IPS-NIHi7 (cell line): Measurements from ENCODE around the gene HCFC1.

Experiments used
- DNase-seq: peaks from one replicate; pipeline ENCODE4 v3.0.0; 2012; ENCODE audit warnings: mixed read lengths; ENCODE audit errors: extremely low spot score

Gene HCFC1

DNA sequence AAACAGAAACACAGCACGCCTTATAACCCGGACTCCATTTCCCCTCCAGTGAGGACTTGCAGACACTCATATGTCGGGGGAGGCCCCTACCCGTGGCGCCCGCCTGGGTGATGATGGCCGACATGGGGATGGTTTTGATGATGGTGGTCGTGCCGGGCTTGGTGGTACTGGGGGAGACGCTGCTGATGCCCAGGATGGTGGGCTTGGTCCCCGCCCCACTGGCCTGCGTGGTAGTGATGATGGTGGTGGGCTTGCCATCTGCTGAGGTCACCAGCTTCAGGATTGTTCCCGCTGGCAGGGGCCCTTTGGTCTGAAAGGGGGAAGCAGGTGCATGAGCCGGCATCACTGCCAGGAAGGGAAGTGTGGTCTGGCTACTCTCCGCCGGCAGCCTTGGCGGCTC, 14.4 kb downstream of the HCFC1 start:
- no peak for DNase-seq

DNA sequence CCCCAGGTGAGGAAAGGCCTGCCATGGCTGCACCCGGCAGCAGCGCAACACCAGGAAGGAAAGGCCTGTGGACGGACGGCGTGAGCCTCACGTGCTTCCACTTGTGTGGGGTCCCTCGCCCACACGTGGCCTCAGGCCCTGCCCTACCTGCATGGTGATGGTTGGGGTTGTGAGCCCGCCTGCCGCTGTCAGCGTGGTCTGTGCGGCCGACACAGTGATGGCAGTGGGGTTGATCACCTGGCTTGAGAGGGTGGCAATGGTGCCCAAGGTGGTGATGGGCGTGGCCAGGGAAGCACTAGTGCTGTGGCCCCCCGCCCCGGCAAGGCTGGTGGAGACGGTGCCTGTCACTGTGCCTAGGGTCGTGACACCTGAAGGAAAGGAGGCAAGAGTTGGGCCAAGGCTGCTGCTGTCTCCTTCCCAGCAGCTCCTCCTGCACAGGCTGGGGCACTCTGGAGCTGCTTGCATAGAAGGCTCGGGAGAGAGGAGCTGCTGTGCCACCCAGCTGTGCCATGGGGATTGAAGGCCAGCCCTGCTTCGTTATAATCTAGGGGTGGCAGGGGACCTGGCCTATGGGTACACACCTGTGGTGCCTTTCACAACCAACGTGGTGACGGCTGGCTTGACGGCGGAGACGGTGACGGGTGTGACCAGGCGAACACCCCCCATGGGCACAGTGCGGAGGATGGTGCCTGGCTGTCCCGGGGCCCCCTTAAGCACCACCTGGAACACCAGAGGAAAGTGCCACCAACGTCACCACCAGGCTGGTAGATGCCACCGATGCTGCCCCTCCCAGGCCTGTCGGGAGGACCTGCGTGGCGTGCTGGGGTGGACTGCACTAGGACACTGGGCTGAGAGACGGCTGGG, 15.3 kb downstream of the HCFC1 start:
- DNase-seq, result no peak

DNA sequence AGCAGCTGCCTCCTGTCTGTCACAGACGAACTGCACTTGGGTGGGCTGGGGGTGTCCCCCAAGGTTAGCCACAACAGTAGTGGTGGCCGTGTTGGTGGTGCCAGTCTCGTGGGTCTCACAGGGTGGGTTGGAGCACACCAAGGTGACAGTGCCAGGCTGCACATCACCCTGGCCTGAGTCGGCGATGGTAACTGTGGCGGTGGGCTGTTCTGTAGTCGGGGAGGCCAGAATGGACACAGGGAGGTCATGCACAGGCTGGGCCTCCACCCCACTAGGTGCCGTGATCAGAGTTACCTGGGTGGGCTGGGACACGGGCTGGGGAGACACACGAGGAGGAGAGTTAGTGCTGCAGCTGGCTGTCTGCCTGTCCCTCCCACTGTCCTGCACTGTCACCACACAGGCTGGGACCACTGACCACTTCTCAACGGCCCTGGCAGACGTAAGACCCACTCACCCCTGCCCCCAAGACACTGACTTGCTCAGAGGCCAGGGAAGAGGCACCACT, 16.3 kb downstream of the HCFC1 start:
- DNase-seq, result no peak

DNA sequence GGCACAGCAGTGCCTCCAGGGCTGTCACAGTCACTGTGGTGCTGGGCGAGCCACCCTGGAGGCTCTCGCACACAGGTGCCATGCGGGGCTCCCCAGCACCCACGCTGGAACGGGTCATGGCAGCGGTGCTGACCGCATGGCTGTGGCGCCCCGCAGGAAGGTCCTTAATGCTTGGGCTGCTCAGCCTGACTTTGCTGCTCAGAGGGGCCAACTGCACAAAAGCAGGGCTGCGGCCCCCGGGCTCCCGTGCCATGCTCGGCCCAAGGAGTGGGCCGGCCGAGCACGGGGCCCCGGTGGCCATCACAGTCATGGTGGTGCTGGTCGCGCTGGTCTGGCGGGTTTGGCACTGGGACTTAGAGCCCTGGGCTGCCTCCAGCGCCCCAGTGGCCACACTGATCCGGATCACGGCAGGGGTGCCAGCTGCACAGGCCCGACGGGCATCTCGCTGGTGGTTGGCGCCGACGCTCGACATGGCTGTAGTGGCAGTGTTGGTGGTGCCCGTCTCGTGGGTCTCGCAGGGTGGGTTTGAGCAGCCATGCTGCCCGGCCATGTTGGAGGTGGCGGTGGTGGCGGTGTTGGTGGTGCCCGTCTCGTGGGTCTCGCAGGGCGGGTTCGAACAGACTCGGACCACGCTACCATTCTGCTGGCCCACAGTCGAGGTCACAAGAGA, 16.9 kb downstream of the HCFC1 start:
- DNase-seq, result no peak

DNA sequence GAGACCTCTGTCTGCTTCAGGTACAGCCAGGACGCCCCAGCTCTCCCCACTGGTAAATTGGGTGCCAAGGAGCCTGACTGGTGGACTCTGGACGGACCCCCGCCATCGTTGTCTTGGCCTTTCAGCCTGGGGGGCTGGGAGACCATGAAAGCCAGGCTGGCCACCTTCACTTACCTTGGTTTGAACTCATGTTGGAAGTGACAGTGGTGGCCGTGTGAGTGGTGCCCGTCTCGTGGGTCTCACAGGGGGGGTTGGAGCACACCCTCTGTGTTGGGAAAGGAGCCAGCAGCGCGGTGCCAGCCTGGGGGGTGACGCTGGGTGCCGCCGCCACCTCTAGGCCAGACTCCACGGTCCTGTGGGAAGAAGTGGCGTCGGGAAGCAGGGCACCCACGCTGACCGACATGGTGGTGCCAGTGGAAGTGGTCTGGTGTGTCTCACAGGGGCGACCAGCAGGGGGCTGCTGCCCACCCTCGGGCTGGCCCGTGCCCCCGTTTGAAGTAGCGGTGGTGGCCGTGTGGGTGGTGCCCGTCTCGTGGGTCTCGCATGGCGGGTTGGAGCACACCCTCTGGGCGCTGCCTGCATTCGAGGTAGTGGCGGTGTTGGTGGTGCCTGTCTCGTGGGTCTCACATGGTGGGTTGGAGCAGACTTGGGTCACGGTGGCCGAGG, 17.6 kb downstream of the HCFC1 start:
- no peak for DNase-seq

DNA sequence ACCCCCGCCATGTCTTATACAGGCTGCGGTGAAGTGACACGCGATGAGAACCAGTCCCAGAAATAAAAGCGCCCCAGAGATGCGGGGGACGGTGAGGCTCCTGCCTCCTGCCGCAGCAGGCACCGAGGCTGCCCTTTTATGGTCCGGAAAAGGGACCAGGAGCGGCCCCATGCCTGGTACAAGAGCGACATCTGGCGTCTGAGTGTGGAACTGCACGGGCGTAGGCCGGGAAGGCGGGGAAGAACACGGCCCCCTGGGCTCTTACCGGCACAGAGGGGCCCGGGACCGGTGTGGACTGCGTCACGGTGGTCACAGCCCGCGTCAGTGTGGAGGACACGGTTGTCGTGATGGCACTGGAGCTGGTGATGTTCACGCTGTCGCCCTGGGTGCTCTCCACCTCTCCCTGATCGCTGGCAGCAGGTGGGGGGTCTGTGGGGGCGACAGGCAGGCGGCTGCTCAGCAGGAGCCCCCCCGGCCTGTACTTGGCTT, 18.2 kb downstream of the HCFC1 start:
- DNase-seq, result peak; percentile 73

DNA sequence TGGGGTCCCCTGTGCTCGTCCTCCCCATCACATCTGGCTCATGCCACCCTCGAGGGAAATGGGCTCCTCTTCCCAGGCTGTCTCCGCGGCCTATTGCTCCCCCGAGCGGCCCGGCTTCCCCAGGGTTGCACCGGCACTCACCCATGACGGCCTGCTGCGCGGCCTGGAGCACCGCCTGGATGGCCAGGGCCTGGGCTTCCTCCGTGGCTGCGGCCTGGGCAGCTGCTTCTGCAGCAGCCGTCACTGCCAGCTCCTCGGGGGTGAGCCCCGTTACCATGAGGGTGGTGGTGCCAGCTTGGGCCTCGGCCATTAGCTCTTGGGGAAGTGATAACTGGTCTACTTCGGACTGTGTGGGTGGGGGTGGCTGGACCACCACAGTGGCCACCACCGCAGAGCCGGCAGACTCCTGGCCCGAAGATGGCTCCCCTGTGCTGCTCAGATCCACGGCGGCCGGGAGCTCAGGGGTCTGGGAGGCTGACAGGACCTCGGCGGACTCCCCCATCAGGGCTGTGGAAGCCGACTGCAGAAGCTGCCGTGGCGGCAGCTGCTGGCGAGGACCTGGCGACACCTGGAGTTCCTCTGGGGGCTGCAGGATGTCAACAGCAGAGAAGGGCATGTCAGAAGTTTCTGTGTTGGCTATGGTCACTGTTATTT, 19.1 kb downstream of the HCFC1 start:
- no peak for DNase-seq

DNA sequence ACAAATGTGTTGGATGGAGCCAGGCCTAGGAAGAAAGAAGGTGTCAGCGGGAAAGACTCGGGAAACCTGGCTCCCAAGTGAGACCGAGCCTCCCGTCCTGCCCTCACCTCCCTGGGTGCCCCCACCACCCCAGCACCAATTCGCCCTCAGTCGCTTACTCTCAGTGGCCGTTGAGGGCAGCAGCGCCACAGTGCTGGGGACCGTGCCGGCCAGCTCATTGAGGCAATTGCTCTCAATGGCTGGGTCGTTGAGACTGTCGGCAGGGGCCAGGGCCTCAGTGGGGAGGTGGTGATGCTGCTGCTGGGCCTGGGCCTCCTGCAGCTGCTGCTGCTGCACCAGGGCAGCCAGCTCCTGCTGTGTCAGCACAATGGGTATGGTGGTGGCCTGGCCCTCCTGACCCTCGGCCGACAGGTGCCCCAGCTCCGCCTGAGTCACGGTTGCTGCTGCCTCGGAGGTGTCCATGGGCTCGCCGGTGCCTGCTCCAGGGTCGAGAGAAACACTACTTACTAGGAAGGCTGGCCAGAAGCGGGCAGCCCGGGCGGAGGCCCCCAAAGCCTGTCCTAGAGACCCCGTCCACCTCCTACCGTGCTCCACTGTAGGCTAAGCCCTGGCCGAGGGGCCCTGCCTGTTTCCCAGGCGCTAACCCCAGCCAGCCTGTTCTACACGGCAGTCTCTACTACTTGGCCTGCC, 19.8 kb downstream of the HCFC1 start:
- DNase-seq, result no peak

DNA sequence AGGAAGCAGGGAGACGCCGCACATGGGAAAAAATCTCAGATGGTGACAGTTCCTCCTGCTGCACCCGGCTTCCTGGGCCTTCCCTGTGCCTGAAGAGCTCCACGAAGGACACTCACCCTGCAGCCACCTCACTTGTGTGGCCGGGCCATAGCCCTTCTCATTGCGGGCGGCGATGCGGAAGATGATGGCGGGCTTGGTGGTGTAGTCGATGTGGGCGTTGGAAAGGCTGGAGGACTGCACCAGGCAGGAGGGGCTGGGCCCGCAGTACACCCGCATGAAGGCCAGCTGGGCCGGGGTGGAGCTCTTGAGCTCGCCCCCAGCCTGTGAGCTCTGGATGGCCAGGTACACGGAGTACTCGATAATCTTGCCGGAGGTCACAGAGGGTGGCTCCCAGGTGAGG, 21.5 kb downstream of the HCFC1 start:
- DNase-seq, result no peak

DNA sequence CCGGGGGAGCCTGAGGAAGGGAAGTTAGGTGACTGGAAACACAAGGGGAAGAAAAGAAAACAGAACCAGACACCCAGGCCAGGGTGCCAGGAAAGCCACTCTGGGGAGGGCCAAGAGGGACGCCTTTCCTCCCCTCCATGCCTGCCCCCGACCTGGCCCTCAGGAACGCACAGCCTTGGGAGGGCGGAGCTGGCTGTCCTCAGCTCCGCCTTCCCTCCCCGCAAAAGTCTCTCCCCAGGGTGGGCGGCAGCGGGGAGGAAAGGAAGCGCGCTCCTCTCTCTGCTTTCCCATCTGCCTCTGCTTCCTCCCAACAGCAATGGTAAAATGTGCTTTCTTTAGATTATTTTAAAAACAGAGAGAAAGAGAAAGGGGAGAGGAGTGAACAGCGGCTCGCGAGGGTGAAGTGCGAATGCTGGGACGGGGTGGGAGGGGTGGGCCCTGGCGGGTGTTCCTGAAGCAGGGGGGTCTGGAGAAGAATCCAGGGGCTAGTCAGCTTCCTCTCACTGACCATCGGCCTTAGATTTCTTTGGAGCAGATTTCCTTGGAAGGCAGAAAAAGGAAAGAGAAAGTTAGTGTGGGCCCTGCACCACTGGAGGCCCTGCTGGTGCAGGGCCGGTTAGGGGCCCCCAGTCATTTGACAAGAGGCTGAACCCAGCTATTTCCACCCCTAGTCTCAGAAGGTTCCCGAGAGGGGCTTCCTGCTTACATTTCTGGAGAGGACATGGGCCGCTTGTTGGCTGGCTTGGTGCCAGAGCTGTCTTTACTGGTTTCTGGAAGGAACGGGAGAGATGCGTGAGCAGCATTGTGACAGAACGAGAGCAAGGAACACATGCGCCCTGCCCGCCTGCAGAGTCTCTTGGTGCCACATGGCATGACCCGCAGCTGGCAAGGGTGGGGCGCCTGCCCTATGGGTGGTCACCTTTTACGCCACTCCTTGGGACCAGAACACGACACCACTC, 22.5 kb downstream of the HCFC1 start:
- no peak for DNase-seq

DNA sequence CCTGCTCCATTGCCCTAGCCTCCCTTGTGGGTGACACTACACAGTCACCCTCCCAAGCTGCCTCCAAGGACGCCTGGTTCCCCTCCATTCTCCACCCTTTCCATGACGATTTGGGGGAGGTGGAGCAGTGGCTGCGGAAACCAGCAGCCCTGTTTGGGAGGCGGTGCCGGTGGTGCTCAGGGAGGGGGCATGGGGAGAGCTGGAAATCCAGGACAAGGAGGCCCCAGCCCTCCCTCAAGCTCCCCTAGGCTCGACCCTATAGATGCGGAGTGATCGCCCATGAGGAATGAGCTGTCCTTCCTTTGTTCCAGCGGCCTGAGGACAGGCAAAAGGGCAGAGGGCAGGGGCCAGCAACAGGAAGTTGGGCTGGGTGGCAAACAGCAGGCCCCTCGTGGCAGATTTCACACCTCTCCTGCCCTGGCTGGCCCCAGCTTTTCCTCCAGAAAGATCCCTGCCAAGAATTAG, 23.6 kb downstream of the HCFC1 start:
- DNase-seq, result no peak

DNA sequence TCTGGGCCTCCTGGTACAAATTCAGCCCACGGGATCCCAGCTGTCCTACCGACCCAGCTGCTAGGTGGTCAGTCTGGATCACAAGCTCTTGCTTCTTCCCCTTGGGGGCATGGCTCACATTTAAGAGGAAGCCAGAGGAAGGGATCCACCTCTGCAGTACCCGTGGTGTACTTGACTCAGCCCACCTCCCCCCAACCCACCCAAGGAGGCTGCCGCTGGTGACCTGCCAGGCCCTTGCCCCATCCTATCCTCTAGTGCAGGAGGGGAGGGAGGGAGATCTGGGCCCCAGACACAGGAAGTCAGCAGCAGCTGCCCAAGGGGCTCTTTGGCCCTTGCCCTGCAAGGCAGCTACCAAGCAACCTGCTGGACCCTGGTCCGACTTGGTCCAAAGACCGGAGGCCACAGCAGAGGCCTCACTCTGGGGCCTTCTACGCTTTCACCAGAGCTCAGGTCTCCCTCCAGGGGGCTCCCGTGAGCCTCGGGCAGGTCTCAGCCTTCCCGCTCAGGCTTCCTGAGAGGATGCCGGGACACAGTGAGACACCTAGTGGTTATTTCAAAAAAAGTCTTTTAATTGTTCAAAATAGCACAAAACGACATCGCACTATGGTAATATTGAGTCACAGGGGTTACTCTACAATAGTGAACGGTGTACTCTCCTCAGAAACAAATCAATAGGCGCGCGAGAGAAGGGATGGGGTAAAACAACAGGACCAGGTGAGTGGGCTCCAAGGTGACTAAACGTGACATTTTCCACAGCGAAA, 24.4 kb downstream of the HCFC1 start:
- peak; percentile 66 for DNase-seq

DNA sequence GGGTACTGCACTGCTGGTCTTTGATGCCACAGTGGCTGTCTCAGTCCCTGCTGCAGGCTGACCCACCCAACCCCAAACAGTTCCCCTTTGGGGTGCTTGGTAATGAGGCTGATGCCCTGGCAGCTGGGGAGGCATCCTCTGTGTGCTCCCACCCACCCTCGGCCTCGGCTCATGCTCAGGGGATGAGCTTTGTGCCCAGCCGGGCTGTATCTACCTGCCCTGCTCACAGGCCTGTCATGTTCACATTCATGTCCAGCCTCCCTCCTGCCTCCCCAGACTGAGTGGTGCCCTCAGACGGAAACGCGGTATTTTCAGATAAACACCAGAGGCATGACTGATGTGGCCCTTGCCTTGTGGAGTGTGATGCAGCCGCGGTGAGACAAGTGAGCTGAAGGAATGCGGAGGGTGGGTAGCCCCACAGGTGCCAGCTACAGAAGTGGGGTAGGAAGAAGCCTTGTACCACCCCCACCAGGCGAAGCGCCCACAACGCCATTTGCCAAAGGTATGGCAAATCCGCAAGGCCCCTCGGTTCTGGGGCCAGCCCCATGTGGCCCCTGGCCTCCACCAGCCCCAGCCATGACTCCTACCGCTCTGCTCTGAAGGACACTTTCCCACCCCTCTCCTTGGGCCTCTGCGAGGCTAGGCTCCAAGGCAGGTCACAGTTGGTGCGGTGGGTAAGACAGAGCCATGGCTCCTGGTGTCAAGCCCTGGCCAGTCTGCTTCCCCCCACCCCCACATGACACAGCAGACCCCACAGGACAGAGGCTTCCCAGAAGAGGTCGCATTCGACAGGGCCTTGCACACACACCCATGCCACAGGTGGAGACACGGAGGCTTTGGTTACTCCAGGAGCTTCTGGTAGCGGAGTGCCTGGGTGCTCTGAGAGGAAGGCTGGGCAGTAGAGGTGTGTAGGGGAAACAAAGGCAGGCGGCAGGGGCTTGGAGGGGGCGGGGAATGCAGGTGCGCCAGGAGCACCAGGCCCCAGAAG, 25.4 kb downstream of the HCFC1 start:
- no peak for DNase-seq

DNA sequence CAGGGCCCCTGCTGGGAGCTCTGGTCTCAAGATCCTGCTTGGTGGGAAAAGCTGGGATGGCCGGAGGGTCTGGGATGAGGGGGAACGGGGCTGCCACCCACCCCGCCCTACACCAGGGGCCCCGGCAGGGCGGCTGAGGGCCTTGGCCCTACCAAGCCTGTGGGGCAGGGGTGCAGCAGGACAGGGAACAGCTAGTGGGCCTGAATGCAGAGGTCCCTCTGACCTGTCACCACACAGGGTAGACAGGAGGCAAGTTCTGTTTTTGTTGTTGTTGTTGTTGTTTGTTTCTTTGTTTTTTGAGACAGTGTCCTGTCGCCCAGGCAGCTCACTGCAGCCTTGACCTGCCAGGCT, 26.8 kb downstream of the HCFC1 start:
- no peak for DNase-seq

DNA sequence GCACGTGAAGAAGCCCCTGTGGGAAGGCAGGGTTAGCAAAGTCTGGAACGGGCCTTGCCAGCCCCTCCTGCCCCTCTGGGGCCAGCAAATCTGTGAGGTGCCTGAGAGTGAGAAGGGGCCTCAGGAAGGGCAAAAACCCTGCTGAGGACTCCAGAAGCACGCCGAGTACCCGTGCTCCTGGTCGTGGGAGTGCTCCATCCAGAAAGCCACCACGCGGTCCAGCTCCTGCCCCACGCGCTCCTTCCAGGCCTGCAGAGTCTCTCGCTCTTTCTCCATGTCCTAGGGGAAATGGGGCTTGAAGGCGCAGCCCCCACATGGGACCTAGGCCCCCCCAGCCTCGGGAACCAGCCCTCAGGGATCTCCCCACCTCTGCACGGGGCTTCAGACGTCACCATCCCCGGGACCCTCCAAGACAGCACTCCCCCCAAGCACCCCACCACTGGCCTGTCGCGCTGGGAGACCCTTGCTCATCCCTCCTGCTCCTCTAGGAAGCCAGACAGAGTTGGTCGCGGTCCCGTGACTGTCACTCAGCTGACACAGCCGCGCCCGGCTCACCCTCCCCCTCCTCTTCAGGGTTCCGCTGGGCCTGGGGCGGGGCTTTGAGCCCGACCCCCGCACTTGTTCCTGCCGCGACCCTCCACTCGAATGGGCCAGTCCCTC, 27.3 kb downstream of the HCFC1 start, which contains the start of gene RENBP:
RENBP (minus strand) TSS at position 504 of the 660 bp plus-strand sequence; CDS start at position 471, 33 bp downstream.
- no peak for DNase-seq

DNA sequence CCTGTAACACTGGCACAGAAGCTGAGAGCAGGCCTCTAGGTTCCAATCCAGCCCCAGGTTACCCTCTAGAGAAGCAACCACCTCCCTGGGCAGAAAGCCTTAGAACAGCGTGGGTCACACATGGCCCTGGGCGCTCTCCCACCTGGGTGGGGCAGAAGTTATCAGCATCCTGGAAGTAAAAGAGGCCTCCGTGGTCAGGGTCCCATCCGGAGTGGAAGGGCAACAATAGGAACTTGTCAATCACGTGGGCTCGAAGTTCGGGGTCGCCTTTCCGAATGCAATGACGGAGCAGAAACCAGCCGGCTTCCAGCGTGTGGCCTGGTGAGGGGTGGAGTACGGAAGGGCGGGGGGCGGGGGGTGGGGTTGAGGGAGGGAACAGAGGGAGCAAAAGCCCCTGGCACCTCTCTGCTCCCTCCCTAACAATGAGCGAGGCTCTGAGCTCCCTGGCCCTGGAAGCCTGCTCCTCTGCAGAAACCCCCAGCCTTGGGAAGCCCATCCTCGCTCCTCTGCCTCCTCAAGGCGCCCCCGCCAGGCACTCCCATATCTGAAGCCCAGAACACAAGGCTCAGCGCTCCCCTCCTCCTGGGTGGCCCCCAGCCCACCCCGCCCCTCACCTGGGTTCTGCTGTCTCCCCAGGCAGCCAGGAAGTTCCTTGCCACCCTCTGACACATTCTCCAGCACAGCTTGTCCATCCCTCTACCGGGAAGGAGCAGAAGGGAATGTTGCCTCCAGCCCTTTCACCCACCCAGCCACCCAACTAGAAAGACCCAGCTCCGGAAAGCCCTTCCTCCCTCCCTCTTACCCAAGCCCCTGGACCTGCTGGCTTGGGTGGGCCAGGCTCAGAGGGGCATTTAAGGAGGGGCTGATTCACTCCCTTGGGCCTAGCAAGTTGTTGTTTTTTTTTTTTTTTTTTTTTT, 30.0 kb downstream of the HCFC1 start:
- DNase-seq, result no peak
